HEK293T (cell line): ENCODE data around the gene CYB5A.
"Not testable (repeated sequence)": the region's sequence is repeated elsewhere in the genome, so short reads cannot be mapped to it uniquely, and the experiment has no call there.

Experiments used
- CTCF ChIA-PET: fragments of 350-600 bp; formaldehyde crosslinking; extraction: SDS; loops from one replicate; lab custom pipeline; 2021; ENCODE audit warnings: antibody characterized with exemption, inconsistent platforms; lab: Yijun Ruan, JAX
- POLR2A ChIA-PET: fragments of 350-600 bp; formaldehyde crosslinking; extraction: SDS; loops from one replicate; lab custom pipeline; 2020; ENCODE audit warnings: antibody characterized with exemption, inconsistent platforms; lab: Yijun Ruan, JAX
- DNase-seq: peaks from one replicate; pipeline ENCODE4 v3.0.0; 2012; ENCODE audit warnings: mixed read lengths; ENCODE audit errors: extremely low spot score
- ARNT ChIP-seq: fragments of 450-650 bp; IDR thresholded peaks from 2 replicates; pipeline ENCODE4 v1.6.1; 2017; ENCODE audit warnings: mild to moderate bottlenecking
- BHLHE40 ChIP-seq: fragments of 450-650 bp; IDR thresholded peaks from 2 replicates; pipeline ENCODE4 v1.6.1; 2016; ENCODE audit warnings: mild to moderate bottlenecking, moderate library complexity, borderline replicate concordance
- CTBP1 ChIP-seq: fragments of 450-650 bp; IDR thresholded peaks from 2 replicates; pipeline ENCODE4 v1.6.1; 2016; ENCODE audit warnings: borderline replicate concordance
- ELF4 ChIP-seq: fragments of 450-650 bp; IDR thresholded peaks from 2 replicates; pipeline ENCODE4 v1.6.1; 2017; ENCODE audit warnings: antibody characterized with exemption
- FOXA1 ChIP-seq: fragments of 450-650 bp; IDR thresholded peaks from 2 replicates; pipeline ENCODE4 v1.6.1; 2016; ENCODE audit warnings: mild to moderate bottlenecking
- FOXK2 ChIP-seq: fragments of 450-650 bp; IDR thresholded peaks from 2 replicates; pipeline ENCODE4 v1.6.1; 2016; ENCODE audit warnings: mild to moderate bottlenecking
- FOXM1 ChIP-seq: fragments of 450-650 bp; IDR thresholded peaks from 2 replicates; pipeline ENCODE4 v1.6.1; 2017; ENCODE audit warnings: mild to moderate bottlenecking, borderline replicate concordance
- HDGF ChIP-seq: fragments of 450-650 bp; IDR thresholded peaks from 2 replicates; pipeline ENCODE4 v1.6.1; 2017; ENCODE audit warnings: antibody characterized with exemption, borderline replicate concordance
- L3MBTL2 ChIP-seq: fragments of 450-650 bp; conservative IDR thresholded peaks from 2 replicates; pipeline ENCODE4 v1.6.1; 2016; ENCODE audit warnings: mild to moderate bottlenecking
- LEF1 ChIP-seq: fragments of 450-650 bp; IDR thresholded peaks from 2 replicates; pipeline ENCODE4 v1.6.1; 2017; ENCODE audit warnings: mild to moderate bottlenecking, borderline replicate concordance
- NFRKB ChIP-seq: fragments of 450-650 bp; IDR thresholded peaks from 2 replicates; pipeline ENCODE4 v1.6.1; 2016; ENCODE audit warnings: mild to moderate bottlenecking, moderate library complexity
- SP1 ChIP-seq: fragments of 450-650 bp; IDR thresholded peaks from 2 replicates; pipeline ENCODE4 v1.6.1; 2017
- SUZ12 ChIP-seq: fragments of 450-650 bp; IDR thresholded peaks from 2 replicates; pipeline ENCODE4 v1.6.1; 2016; ENCODE audit warnings: mild to moderate bottlenecking
- TARDBP ChIP-seq: fragments of 450-650 bp; IDR thresholded peaks from 2 replicates; pipeline ENCODE4 v1.6.1; 2016
- ZNF384 ChIP-seq: fragments of 450-650 bp; IDR thresholded peaks from 2 replicates; pipeline ENCODE4 v1.6.1; 2016
- TF ChIP-seq, protein P1 (sequence below): fragments of 450-650 bp; IDR thresholded peaks from 2 replicates; pipeline ENCODE4 v1.6.1; 2016

Gene CYB5A

GRCh38 chr18:74290021-74290420 lies 1.7 kb downstream of the CYB5A start:
- CTCF ChIA-PET: no interaction called here
- TF ChIP-seq NFRKB: no peak
- no peak for TF ChIP-seq SUZ12
- no peak for TF ChIP-seq ZNF384
- no peak for TF ChIP-seq FOXM1
- no peak for TF ChIP-seq FOXK2
- no peak for TF ChIP-seq CTBP1
- TF ChIP-seq L3MBTL2: no peak
- no peak for TF ChIP-seq SP1
- TF ChIP-seq TARDBP: no peak
- TF ChIP-seq FOXA1: no peak
- TF ChIP-seq HDGF: no peak
- no peak for TF ChIP-seq LEF1
- TF ChIP-seq ELF4: no peak
- TF ChIP-seq, protein P1, sequence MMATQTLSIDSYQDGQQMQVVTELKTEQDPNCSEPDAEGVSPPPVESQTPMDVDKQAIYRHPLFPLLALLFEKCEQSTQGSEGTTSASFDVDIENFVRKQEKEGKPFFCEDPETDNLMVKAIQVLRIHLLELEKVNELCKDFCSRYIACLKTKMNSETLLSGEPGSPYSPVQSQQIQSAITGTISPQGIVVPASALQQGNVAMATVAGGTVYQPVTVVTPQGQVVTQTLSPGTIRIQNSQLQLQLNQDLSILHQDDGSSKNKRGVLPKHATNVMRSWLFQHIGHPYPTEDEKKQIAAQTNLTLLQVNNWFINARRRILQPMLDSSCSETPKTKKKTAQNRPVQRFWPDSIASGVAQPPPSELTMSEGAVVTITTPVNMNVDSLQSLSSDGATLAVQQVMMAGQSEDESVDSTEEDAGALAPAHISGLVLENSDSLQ: no peak
- TF ChIP-seq BHLHE40: no peak
- no peak for TF ChIP-seq ARNT
- no peak for DNase-seq
- POLR2A ChIA-PET: no interaction called here

GRCh38 chr18:74289137-74289536 lies 2.6 kb downstream of the CYB5A start:
- ChIA-PET CTCF (no interaction called here), POLR2A (no interaction called here)
- DNase-seq: no peak
- TF ChIP-seq CTBP1 (no peak), FOXA1 (no peak), FOXM1 (no peak), SP1 (no peak), LEF1 (no peak), TARDBP (no peak)

DNA sequence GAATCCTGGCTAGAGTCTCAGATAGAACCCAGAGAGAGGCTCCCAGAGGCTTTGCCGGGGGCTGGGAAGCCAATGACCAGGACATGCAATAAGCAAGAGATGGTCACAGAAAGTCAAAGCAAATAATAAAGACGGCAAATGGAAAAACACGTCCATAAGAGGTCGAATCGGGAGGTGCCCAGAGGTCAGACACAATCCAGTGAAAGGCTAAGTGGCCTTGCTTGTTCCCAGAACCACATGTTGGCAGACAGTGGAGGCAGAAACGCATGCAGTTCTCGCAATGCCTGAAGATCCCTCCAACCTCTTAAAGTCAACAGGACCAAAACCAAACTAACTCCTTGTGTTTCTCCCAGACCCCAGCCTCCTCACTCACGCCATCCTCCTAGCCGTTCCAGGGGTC lies 3.0 kb downstream of the CYB5A start:
- TF ChIP-seq SUZ12: no peak
- TF ChIP-seq FOXM1: no peak
- POLR2A ChIA-PET: no interaction called here
- no peak for DNase-seq
- CTCF ChIA-PET: no interaction called here

GRCh38 chr18:74288041-74288440 lies 3.7 kb downstream of the CYB5A start:
- ChIA-PET CTCF (interaction anchor here (0.6 kb wide), 1 partner anchor 573 kb away, joined by 3 read pairs; no protein-coding TSS in a partner anchor), POLR2A (no interaction called here)
- no peak for TF ChIP-seq FOXM1
- DNase-seq: no peak

DNA sequence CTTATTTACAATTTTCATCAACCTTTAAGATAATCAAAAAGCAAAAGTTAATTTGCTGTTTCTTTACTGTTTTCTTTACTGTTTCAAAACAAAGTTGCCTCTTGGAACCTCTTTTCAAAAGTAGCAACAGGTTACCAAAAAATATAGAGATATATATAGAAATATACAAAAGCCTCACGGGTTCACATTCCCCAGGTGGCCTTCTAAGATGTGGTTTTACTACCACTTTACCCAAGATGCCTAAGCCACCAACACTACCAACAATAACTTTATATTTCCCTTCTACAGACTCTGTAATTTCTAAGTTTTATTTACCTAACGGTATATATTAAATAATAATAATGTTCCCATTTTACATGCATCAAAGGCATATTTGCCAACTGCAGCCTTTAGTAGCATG lies 4.9 kb downstream of the CYB5A start:
- POLR2A ChIA-PET: no interaction called here
- CTCF ChIA-PET: no interaction called here
- TF ChIP-seq NFRKB (no peak), HDGF (no peak), FOXA1 (no peak), LEF1 (no peak), L3MBTL2 (no peak)
- TF ChIP-seq, protein P1: no peak
- no peak for DNase-seq

DNA sequence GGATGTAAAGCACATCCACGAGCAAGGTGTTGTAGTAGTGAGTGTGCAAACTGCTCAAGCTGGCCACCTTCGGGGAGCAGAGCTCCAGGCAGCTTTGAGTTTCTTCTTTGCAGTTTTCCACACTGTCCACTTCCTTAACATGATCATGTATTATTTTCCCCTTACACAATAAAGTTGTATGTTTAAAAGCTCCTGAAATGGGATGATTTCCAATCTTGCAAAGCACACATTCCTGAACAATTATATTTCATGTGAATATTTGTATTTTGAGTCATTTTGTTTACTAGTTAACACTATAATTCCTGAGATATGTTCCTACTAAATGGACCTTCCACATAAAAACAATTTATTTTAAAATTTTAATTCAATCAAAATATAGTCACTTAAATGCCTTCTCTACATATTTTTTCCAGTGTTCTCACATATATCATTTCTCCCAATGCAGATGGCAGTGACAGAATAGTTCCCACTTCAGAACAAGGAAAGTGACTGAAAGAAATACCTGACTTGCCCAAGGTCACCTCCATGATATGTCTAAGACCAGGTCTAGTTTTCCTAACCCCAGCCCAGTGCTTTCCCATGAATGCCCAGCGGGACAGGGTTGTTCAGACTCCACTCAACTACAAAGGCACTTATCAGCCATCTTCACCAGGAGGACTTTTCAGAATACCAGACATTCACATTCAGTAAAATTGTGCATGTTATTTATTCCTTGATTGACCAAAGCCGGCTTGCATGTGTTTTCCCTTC lies 5.5 kb downstream of the CYB5A start:
- no peak for DNase-seq
- ChIA-PET POLR2A (no interaction called here), CTCF (no interaction called here)
- no peak for TF ChIP-seq NFRKB
- no peak for TF ChIP-seq BHLHE40
- TF ChIP-seq ARNT: no peak
- TF ChIP-seq, protein P1: no peak
- TF ChIP-seq L3MBTL2: no peak
- TF ChIP-seq HDGF: no peak
- TF ChIP-seq ELF4: no peak
- no peak for TF ChIP-seq SUZ12
- no peak for TF ChIP-seq FOXK2
- TF ChIP-seq SP1: no peak
- TF ChIP-seq TARDBP: no peak

DNA sequence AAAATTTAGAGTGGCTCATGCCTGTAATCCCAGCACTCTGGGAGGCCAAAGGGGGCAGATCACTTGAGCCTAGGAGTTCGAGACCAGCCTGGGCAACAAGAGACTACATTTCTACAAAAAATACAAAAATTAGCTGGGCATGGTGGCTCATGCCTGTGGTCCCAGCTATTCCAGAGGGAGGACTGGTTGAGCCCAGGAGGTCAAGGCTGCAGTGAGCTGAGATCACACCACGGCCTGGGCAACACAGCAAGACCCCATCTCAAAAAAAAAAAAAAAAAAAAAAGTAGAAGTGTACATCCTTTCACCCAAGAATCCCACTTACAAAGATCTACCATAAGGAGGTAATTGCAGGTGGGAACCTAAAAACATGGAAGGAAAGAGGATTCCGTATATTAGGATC lies 6.2 kb downstream of the CYB5A start:
- POLR2A ChIA-PET, CTCF ChIA-PET, DNase-seq: not testable (repeated sequence)

DNA sequence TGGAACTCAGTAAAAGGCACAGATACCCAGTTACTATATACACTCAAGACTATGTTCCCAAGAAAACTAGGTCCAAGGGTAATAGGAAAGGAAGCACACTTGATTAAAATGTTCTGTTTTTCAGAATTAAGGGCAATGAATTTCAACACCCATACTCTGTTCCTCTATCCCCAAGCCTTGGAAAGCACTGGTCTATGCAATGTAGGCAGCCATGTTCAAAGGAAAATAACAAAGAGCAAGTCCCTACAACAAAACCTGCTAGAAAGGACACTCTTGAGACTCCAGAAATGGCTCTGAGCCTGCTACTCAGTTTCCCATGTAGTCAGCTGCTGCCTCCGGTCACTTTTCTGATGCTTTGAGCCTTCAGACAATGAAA lies 6.8 kb downstream of the CYB5A start:
- TF ChIP-seq SP1 (no peak), ARNT (no peak), FOXA1 (no peak), ZNF384 (no peak), L3MBTL2 (no peak), ELF4 (no peak), FOXK2 (no peak)
- TF ChIP-seq, protein P1: no peak
- CTCF ChIA-PET: no interaction called here
- DNase-seq: no peak
- POLR2A ChIA-PET: no interaction called here
